GM21576 (cell line): ENCODE results near the gene CEP89.
"Not testable (repeated sequence)": the region's sequence is repeated elsewhere in the genome, so short reads cannot be mapped to it uniquely, and the experiment has no call there.

ENCODE experiments used
- ATAC-seq: cut with Tn5 transposase; IDR thresholded peaks from one replicate; pipeline ENCODE4 v1.9.1; 2021; ENCODE audit warnings: mild to moderate bottlenecking, moderate library complexity; ENCODE audit not compliant: unreplicated experiment

Gene CEP89

GRCh38 chr19:32969549-32969948 lies 2.2 kb downstream of the CEP89 start:
- no peak for ATAC-seq

- no peak for ATAC-seq
Observed at GRCh38 chr19:32966750-32967149, 5.0 kb downstream of the CEP89 start.

GRCh38 chr19:32945260-32945659 lies 26.5 kb downstream of the CEP89 start:
- no peak for ATAC-seq

- ATAC-seq, result not testable (repeated sequence)
Observed at GRCh38 chr19:32941273-32941672, 30.5 kb downstream of the CEP89 start.

- ATAC-seq, result no peak
Observed at GRCh38 chr19:32936065-32936464, 35.7 kb downstream of the CEP89 start.

- no peak for ATAC-seq
Observed at GRCh38 chr19:32935629-32936028, 36.1 kb downstream of the CEP89 start.

- ATAC-seq, result no peak
Observed at GRCh38 chr19:32933571-32933970, 38.2 kb downstream of the CEP89 start.

GRCh38 chr19:32930567-32930966 lies 41.2 kb downstream of the CEP89 start:
- ATAC-seq, result no peak

- ATAC-seq, result no peak
Observed at GRCh38 chr19:32928806-32929205, 43.0 kb downstream of the CEP89 start.

- no peak for ATAC-seq
Observed at GRCh38 chr19:32924200-32924599, 47.6 kb downstream of the CEP89 start.

- ATAC-seq, result no peak
Observed at GRCh38 chr19:32921624-32922023, 50.1 kb downstream of the CEP89 start.

- no peak for ATAC-seq
Observed at GRCh38 chr19:32919365-32919764, 52.4 kb downstream of the CEP89 start.

GRCh38 chr19:32917616-32917996 lies 54.2 kb downstream of the CEP89 start:
- no peak for ATAC-seq

- no peak for ATAC-seq
Observed at GRCh38 chr19:32916969-32917615, 54.7 kb downstream of the CEP89 start.

- ATAC-seq, result no peak
Observed at GRCh38 chr19:32914879-32915660, 56.7 kb downstream of the CEP89 start.

- no peak for ATAC-seq
Observed at GRCh38 chr19:32911467-32911866, 60.3 kb downstream of the CEP89 start.

GRCh38 chr19:32910874-32911273 lies 60.9 kb downstream of the CEP89 start:
- no peak for ATAC-seq

GRCh38 chr19:32910094-32910493 lies 61.7 kb downstream of the CEP89 start:
- no peak for ATAC-seq

GRCh38 chr19:32909257-32909656 lies 62.5 kb downstream of the CEP89 start:
- no peak for ATAC-seq

GRCh38 chr19:32908641-32909190 lies 63.0 kb downstream of the CEP89 start:
- no peak for ATAC-seq

GRCh38 chr19:32902448-32902847 lies 69.3 kb downstream of the CEP89 start:
- ATAC-seq, result no peak

- ATAC-seq, result no peak
Observed at GRCh38 chr19:32901504-32902161, 70.1 kb downstream of the CEP89 start.
